ENCODE data around the gene CHD9.
"Not testable (repeated sequence)": the region's sequence is repeated elsewhere in the genome, so short reads cannot be mapped to it uniquely, and the experiment has no call there.

Gene CHD9

GRCh38 chr16:53209877-53210276 lies 155.1 kb downstream of the CHD9 start:
- DNase-seq, result no peak

GRCh38 chr16:53211253-53211652 lies 156.5 kb downstream of the CHD9 start:
- no peak for DNase-seq

GRCh38 chr16:53212893-53213223 lies 158.1 kb downstream of the CHD9 start:
- no peak for DNase-seq

GRCh38 chr16:53213542-53213941 lies 158.8 kb downstream of the CHD9 start:
- DNase-seq, result no peak

- DNase-seq, result peak; percentile 71
Observed at GRCh38 chr16:53216798-53217197, 162.0 kb downstream of the CHD9 start.

- DNase-seq, result no peak
Observed at GRCh38 chr16:53219371-53219770, 164.6 kb downstream of the CHD9 start.

- peak; percentile 87 for DNase-seq
Observed at GRCh38 chr16:53219795-53220454, 165.1 kb downstream of the CHD9 start.

- no peak for DNase-seq
Observed at GRCh38 chr16:53220585-53220984, 165.8 kb downstream of the CHD9 start.

- peak; percentile 64 for DNase-seq
Observed at GRCh38 chr16:53224951-53225533, 170.3 kb downstream of the CHD9 start.

GRCh38 chr16:53232826-53233529 lies 178.2 kb downstream of the CHD9 start:
- no peak for DNase-seq

GRCh38 chr16:53234836-53235235 lies 180.0 kb downstream of the CHD9 start:
- DNase-seq, result no peak

GRCh38 chr16:53235851-53236250 lies 181.1 kb downstream of the CHD9 start:
- DNase-seq, result no peak

- no peak for DNase-seq
Observed at GRCh38 chr16:53249331-53249730, 194.5 kb downstream of the CHD9 start.

- no peak for DNase-seq
Observed at GRCh38 chr16:53257001-53257400, 202.2 kb downstream of the CHD9 start.

GRCh38 chr16:53258809-53259208 lies 204.0 kb downstream of the CHD9 start:
- DNase-seq, result no peak

- no peak for DNase-seq
Observed at GRCh38 chr16:53261276-53261675, 206.5 kb downstream of the CHD9 start.

GRCh38 chr16:53262645-53263044 lies 207.9 kb downstream of the CHD9 start:
- no peak for DNase-seq

- no peak for DNase-seq
Observed at GRCh38 chr16:53266156-53266555, 211.4 kb downstream of the CHD9 start.

- not testable (repeated sequence) for DNase-seq
Observed at GRCh38 chr16:53278498-53278897, 223.7 kb downstream of the CHD9 start.

GRCh38 chr16:53281280-53281679 lies 226.5 kb downstream of the CHD9 start:
- no peak for DNase-seq

- DNase-seq, result no peak
Observed at GRCh38 chr16:53281859-53282258, 227.1 kb downstream of the CHD9 start.

- DNase-seq, result no peak
Observed at GRCh38 chr16:53282328-53282727, 227.5 kb downstream of the CHD9 start.

GRCh38 chr16:53282975-53283946 lies 228.5 kb downstream of the CHD9 start:
- DNase-seq, result peak; percentile 15

Measured in suppressor macrophage treated with lipopolysaccharide for 4 hours (primary cell).